GM12874 (cell line): ENCODE measurements around the gene PRICKLE2.

Experiments
- TF ChIP-seq, protein P1 (sequence below): IDR thresholded peaks from 2 replicates; pipeline ENCODE4 v1.5.1; 2011; ENCODE audit warnings: low read depth, mild to moderate bottlenecking, control low read depth, low read length, moderate library complexity; ENCODE audit not compliant: insufficient read depth

The PRICKLE2 gene

DNA sequence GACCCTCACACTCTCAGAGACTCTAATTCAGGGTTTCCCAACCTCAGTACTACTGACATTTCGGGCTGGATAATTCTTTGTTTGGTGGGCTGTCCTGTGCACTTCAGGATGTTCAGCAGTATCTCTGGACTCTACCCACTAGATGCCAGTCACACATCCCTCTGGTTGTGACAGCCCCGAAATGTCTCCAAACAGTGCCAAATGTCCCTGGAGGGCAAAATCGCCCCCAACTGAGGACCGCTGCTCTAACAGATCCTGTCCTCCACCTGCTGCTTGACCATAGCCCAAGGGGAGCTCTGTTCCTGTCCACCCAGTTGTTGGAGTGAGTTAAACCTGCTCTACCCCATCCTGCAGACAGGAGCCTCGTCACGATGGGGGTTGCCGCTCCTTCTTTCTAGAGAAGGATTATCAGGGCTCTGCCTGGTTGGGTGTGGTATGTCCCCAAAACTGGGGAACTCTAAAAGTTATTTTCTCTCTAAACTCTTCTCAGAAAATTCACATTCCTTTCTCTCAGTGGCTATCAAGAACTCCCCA is 116.4 kb downstream of the PRICKLE2 start:
- TF ChIP-seq, protein P1, sequence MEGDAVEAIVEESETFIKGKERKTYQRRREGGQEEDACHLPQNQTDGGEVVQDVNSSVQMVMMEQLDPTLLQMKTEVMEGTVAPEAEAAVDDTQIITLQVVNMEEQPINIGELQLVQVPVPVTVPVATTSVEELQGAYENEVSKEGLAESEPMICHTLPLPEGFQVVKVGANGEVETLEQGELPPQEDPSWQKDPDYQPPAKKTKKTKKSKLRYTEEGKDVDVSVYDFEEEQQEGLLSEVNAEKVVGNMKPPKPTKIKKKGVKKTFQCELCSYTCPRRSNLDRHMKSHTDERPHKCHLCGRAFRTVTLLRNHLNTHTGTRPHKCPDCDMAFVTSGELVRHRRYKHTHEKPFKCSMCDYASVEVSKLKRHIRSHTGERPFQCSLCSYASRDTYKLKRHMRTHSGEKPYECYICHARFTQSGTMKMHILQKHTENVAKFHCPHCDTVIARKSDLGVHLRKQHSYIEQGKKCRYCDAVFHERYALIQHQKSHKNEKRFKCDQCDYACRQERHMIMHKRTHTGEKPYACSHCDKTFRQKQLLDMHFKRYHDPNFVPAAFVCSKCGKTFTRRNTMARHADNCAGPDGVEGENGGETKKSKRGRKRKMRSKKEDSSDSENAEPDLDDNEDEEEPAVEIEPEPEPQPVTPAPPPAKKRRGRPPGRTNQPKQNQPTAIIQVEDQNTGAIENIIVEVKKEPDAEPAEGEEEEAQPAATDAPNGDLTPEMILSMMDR = no peak

DNA sequence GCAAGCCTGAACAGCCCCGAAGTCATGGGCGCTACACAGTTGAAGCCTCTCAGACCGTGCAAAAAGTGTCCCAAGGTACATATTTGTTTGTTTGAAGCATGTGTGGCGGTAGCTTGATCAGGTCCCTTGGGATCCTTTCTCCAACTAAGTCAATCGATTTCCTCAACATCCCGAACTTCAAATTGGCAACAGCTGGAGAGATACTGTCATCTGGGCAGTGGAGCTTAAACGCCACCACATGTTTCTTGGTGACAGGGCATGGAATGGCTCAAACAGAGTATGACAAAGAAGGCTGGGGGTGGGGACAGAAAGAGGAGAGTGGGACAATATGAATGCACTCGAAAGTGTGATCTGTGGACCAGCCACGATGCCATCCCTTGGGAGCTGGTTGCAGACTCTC is 117.0 kb downstream of the PRICKLE2 start:
- TF ChIP-seq, protein P1 = no peak

DNA sequence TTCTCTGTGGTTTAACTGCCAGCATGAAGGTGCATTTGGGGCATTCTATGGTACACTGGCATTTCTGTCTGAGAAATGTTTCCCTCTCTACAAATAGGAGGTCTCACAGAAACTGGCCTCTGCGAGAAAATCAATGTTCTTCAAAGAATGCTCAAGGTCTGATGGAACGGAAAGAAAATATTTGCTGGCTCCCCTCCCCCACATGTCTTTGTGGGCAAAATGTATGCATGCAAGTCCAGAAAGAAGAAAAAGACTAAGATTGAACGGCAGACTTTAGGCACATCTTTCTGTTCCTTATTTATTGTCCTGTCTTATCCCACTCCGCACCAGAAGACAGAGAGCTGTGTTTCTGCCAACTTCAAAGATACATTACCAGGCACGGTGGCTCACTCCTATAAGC is 118.1 kb downstream of the PRICKLE2 start:
- TF ChIP-seq, protein P1 = no peak

DNA sequence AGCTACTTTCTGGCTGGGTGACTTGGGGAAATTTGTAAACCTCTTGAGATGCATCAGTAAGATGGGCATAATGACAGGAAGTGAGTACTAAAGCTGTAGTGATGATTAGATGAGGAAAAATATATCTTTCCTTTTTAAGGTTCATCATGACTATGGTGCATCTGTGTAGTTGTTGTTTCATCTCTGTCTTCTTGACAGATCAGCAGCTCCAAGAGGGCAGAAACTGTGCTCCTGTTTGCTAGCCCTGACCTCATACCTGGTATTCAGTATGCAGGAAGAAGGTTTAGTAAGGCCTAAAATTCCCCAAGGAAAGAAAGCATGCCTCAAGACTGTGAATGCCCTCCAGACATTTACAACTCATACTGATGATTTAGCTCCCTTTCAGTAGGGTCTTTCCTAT is 119.5 kb downstream of the PRICKLE2 start:
- TF ChIP-seq, protein P1 = no peak

DNA sequence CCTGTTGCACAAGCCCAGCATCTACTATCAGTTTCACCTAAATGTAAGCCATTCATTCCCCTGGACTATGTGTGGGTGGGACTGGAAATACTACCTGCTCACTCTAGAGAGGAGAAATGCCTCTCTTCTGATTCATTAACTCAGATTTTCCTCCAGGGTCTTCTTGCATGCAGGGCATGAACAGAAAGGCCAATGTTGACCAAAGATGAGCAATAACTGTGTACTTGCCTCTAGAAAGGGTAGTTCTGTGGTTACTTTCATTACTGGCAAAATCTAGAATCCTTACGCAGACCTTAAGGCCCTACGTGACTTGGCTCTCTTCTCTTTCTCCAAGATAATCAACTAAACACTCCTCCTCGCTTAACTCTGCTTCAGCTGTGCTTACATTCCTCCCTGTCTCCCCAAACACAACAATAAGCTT is 120.6 kb downstream of the PRICKLE2 start:
- TF ChIP-seq, protein P1 = no peak

DNA sequence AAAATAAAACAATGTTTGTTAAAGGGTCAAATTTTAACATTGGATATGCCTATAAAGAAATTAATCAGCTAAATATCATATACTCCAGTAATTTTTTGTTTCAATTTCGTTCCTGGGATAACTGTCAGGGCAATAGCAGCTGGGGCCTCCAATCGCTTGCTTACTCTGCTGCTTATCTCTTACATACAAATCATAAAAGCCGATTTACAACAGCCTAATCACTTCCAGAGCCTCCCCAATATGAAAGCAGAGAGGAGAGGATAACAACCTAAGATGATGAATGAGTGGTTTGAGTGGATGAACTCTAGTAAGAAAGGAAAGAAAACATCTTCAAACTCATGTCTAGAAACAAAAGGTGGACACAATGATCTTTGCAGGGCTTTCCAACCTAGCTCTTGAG is 121.3 kb downstream of the PRICKLE2 start:
- TF ChIP-seq, protein P1 = no peak

DNA sequence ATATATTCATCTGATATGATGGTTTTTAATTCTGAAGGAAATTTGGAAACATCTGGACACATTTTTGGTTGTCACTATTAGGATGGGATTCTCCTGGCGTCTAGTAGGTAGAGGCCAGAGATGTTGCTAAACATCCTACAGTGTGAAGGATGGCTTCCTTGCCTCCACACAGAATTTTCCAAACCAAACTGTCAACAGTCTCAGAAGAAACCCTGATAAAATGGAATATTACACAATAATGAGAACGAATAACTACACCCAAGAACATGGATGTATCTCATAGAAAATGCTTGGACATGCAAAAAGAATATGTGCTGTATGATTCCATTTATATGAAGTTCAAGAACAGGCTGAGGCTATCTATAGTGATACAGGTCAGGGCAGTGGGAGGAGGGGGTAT is 122.1 kb downstream of the PRICKLE2 start:
- TF ChIP-seq, protein P1 = no peak

DNA sequence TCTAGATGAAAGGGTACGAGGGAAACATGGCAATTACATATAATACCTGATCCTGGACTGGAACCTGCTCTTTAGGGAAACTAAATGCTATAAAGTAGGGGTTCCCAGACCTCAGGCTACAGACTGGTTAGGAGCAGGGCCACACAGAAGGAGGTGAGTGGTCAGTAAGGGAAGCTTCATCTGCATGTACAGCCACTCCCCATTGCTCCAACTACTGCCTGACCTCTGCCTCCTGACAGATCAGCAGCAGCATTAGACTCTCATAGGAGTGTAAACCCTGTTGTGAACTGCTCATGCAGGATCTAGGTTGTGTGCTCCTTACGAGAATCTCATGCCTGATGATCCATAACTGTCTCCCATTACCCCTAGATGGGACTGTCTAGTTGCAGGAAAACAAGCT is 123.1 kb downstream of the PRICKLE2 start:
- TF ChIP-seq, protein P1 = no peak
